Activated T-helper 1 cell treated with anti-CD3 and anti-CD28 coated beads, Interleukin-12 subunit alpha, Interleukin-12 subunit beta, Interleukin-2, Interleukin-4 antibody, amounts not matched to agents 30 ng/mL and 10 ng/mL and 1 ng/mL, durations not matched to agents 14 hours and 24 hours and 36 hours (primary cell): ENCODE data around the gene DOCK4. TPM values are rescaled to one million over a fixed set of nuclear protein-coding genes. Genes with fewer than 3 reads are reported as not detected.

ENCODE experiments used
- DNase-seq: peaks from one replicate; pipeline ENCODE4 v3.0.0; 2021; ENCODE audit warnings: low spot score
- H3K27ac Mint-ChIP-seq: one replicate; pipeline ENCODE4 v1.8.0; 2021; ENCODE audit warnings: mild to moderate bottlenecking, mixed read lengths
- H3K27me3 Mint-ChIP-seq: one replicate; pipeline ENCODE4 v1.8.0; 2022; ENCODE audit warnings: mild to moderate bottlenecking, moderate library complexity, mixed read lengths; ENCODE audit not compliant: insufficient read depth
- H3K36me3 Mint-ChIP-seq: one replicate; pipeline ENCODE4 v1.8.0; 2021; ENCODE audit warnings: low read depth, mixed read lengths
- H3K4me1 Mint-ChIP-seq: one replicate; pipeline ENCODE4 v1.8.0; 2021; ENCODE audit warnings: low read depth, mixed read lengths
- H3K4me3 Mint-ChIP-seq: one replicate; pipeline ENCODE4 v1.8.0; 2021; ENCODE audit warnings: mild to moderate bottlenecking, moderate library complexity, mixed read lengths
- H3K9me3 Mint-ChIP-seq: one replicate; pipeline ENCODE4 v1.8.0; 2021; ENCODE audit warnings: mixed read lengths
- intact Hi-C: fragments of 100-400 bp; cut with micrococcal nuclease; formaldehyde crosslinking; loops from one replicate; pipeline ENCODE4 v1.15.1; 2024
- total RNA-seq: library from RNA; stranded (reverse); gene quantifications from 2 replicates; pipeline ENCODE4 v1.2.3, GENCODE V29; 2022

Gene DOCK4
- total RNA-seq, 1 donor from 2014 or later = 0.31 TPM

GRCh38 chr7:111887734-111888133, 318.5 kb downstream of the DOCK4 start:
- Mint-ChIP-seq H3K4me3 (no peak overlapping the region), H3K4me1 (no peaks in the 10 kb centered on the region), H3K27me3 (peaks cover 2% of the 10 kb centered on the region), H3K27ac (no peak overlapping the region), H3K9me3 (no peaks in the 10 kb centered on the region), H3K36me3 (no peaks in the 10 kb centered on the region)
- intact Hi-C loops = no loop called here
- no peak for DNase-seq

- intact Hi-C loops = no loop called here
- Mint-ChIP-seq H3K4me3 (no peak overlapping the region), H3K36me3 (no peaks in the 10 kb centered on the region), H3K27ac (no peak overlapping the region), H3K27me3 (peaks cover 2% of the 10 kb centered on the region), H3K9me3 (no peaks in the 10 kb centered on the region), H3K4me1 (no peaks in the 10 kb centered on the region)
- DNase-seq = no peak
These were observed 320.0 kb downstream of the DOCK4 start for GRCh38 chr7:111886233-111886632.

GRCh38 chr7:111883241-111883640, 323.0 kb downstream of the DOCK4 start:
- Mint-ChIP-seq H3K9me3 (no peaks in the 10 kb centered on the region), H3K27ac (no peak overlapping the region), H3K27me3 (peaks cover 2% of the 10 kb centered on the region), H3K4me3 (no peak overlapping the region), H3K4me1 (no peaks in the 10 kb centered on the region), H3K36me3 (no peaks in the 10 kb centered on the region)
- no peak for DNase-seq
- intact Hi-C loops = no loop called here

GRCh38 chr7:111878785-111879184, 327.4 kb downstream of the DOCK4 start:
- DNase-seq = no peak
- no peak overlapping the region for H3K4me3 Mint-ChIP-seq
- H3K27ac Mint-ChIP-seq = no peak overlapping the region
- intact Hi-C loops = no loop called here
- no peaks in the 10 kb centered on the region for H3K27me3 Mint-ChIP-seq
- no peaks in the 10 kb centered on the region for H3K9me3 Mint-ChIP-seq
- H3K36me3 Mint-ChIP-seq = no peaks in the 10 kb centered on the region
- H3K4me1 Mint-ChIP-seq = no peaks in the 10 kb centered on the region

GRCh38 chr7:111877931-111878330, 328.3 kb downstream of the DOCK4 start:
- no peaks in the 10 kb centered on the region for H3K36me3 Mint-ChIP-seq
- no peaks in the 10 kb centered on the region for H3K4me1 Mint-ChIP-seq
- no peaks in the 10 kb centered on the region for H3K9me3 Mint-ChIP-seq
- no peak overlapping the region for H3K4me3 Mint-ChIP-seq
- no peak overlapping the region for H3K27ac Mint-ChIP-seq
- no peak for DNase-seq
- no peaks in the 10 kb centered on the region for H3K27me3 Mint-ChIP-seq
- intact Hi-C loops = no loop called here

GRCh38 chr7:111873963-111874690, 332.1 kb downstream of the DOCK4 start:
- Mint-ChIP-seq H3K36me3 (no peaks in the 10 kb centered on the region), H3K27ac (no peak overlapping the region), H3K4me1 (no peaks in the 10 kb centered on the region), H3K27me3 (no peaks in the 10 kb centered on the region), H3K9me3 (no peaks in the 10 kb centered on the region), H3K4me3 (no peak overlapping the region)
- intact Hi-C loops = no loop called here
- no peak for DNase-seq

- H3K4me3 Mint-ChIP-seq = no peak overlapping the region
- no peaks in the 10 kb centered on the region for H3K9me3 Mint-ChIP-seq
- no peak overlapping the region for H3K27ac Mint-ChIP-seq
- DNase-seq = no peak
- no peaks in the 10 kb centered on the region for H3K4me1 Mint-ChIP-seq
- H3K27me3 Mint-ChIP-seq = no peaks in the 10 kb centered on the region
- intact Hi-C loops = no loop called here
- no peaks in the 10 kb centered on the region for H3K36me3 Mint-ChIP-seq
These were observed 332.9 kb downstream of the DOCK4 start for GRCh38 chr7:111873326-111873646.

- Mint-ChIP-seq H3K4me3 (no peak overlapping the region), H3K27me3 (no peaks in the 10 kb centered on the region), H3K9me3 (no peaks in the 10 kb centered on the region), H3K4me1 (no peaks in the 10 kb centered on the region), H3K27ac (no peak overlapping the region), H3K36me3 (no peaks in the 10 kb centered on the region)
- intact Hi-C loops = no loop called here
- DNase-seq = no peak
These were observed 333.5 kb downstream of the DOCK4 start for GRCh38 chr7:111872450-111873325.

- Mint-ChIP-seq H3K27me3 (no peaks in the 10 kb centered on the region), H3K4me3 (no peak overlapping the region), H3K36me3 (no peaks in the 10 kb centered on the region), H3K4me1 (no peaks in the 10 kb centered on the region), H3K9me3 (no peaks in the 10 kb centered on the region), H3K27ac (no peak overlapping the region)
- intact Hi-C loops = no loop called here
- DNase-seq = no peak
These were observed 334.9 kb downstream of the DOCK4 start for GRCh38 chr7:111871283-111871682.

- H3K27me3 Mint-ChIP-seq = no peaks in the 10 kb centered on the region
- H3K36me3 Mint-ChIP-seq = no peaks in the 10 kb centered on the region
- H3K27ac Mint-ChIP-seq = no peak overlapping the region
- intact Hi-C loops = no loop called here
- no peaks in the 10 kb centered on the region for H3K9me3 Mint-ChIP-seq
- DNase-seq = no peak
- H3K4me3 Mint-ChIP-seq = no peak overlapping the region
- no peaks in the 10 kb centered on the region for H3K4me1 Mint-ChIP-seq
These were observed 336.9 kb downstream of the DOCK4 start for GRCh38 chr7:111869280-111869679.

- H3K9me3 Mint-ChIP-seq = no peaks in the 10 kb centered on the region
- no peaks in the 10 kb centered on the region for H3K27me3 Mint-ChIP-seq
- H3K27ac Mint-ChIP-seq = no peak overlapping the region
- DNase-seq = no peak
- intact Hi-C loops = no loop called here
- H3K36me3 Mint-ChIP-seq = no peaks in the 10 kb centered on the region
- H3K4me3 Mint-ChIP-seq = no peak overlapping the region
- no peaks in the 10 kb centered on the region for H3K4me1 Mint-ChIP-seq
These were observed 338.8 kb downstream of the DOCK4 start for GRCh38 chr7:111867348-111867931.

GRCh38 chr7:111866787-111867186, 339.4 kb downstream of the DOCK4 start:
- intact Hi-C loops = no loop called here
- Mint-ChIP-seq H3K27me3 (no peaks in the 10 kb centered on the region), H3K27ac (no peak overlapping the region), H3K36me3 (no peaks in the 10 kb centered on the region), H3K4me3 (no peak overlapping the region), H3K9me3 (no peaks in the 10 kb centered on the region), H3K4me1 (no peaks in the 10 kb centered on the region)
- no peak for DNase-seq

GRCh38 chr7:111865430-111865829, 340.8 kb downstream of the DOCK4 start:
- Mint-ChIP-seq H3K4me1 (peaks cover 3% of the 10 kb centered on the region), H3K9me3 (no peaks in the 10 kb centered on the region), H3K4me3 (no peak overlapping the region), H3K27ac (no peak overlapping the region), H3K27me3 (no peaks in the 10 kb centered on the region), H3K36me3 (no peaks in the 10 kb centered on the region)
- no peak for DNase-seq
- intact Hi-C loops = no loop called here
